Keratinocyte (primary cell): ENCODE measurements around the gene SYS1.

ENCODE experiments used
- EZH2 ChIP-seq: IDR thresholded peaks from one replicate; pipeline ENCODE4 v1.6.1; 2012; ENCODE audit warnings: inconsistent platforms, mild to moderate bottlenecking, low read length, moderate library complexity
- TF ChIP-seq, protein P1 (sequence below), 3 experiments: IDR thresholded peaks in 1 of 3; conservative IDR thresholded peaks in 1 of 3; optimal IDR thresholded peaks in 1 of 3; 2 replicates in 2 of 3; 3 replicates in 1 of 3; pipeline versions ENCODE3 to v1.5.1; 2011; ENCODE audit warnings: low read length in 3 of 3, mild to moderate bottlenecking in 3 of 3, moderate library complexity in 2 of 3, control low read depth in 1 of 3, inconsistent platforms in 1 of 3; ENCODE audit not compliant: insufficient read depth in 2 of 3; ENCODE audit errors: extremely low read depth in 1 of 3

DNA sequence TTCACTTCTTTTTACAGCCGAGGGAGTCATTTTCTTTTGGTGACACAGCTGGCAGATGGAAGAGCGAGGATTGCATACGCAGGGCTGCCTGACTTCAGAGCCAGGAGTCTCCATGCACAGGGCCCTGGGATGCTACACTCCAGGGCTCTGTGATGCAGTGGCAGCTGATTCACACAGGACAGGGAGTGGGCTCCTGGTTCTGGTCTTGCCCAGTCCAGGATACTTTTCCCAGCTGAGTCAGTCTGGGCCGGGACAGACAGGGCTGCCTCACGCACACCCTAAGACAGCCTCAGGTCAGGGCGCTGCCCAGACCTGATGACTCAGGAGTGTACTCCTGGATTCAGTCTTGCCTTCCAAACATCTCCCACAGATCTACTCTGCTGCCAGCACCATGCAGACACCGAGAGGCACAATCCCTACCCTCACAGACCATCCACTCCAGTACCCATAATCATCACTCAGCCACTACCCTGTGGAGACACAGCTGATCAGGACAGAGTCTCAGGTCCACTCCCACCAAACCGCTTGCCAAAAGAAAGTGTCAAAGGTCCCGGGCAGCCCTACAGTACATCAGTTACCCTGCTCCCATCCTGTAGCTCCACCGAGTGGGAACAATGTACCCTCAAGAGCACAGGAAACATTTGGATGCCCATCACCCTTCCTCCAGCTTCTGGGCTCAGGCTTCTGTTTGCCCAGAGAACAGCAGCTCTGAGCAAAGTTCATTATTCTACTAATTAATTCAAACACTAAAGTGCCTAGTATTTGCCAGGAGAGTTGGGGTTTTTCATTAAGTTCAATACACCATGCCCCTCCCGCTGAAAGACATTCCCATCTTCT lies 26.2 kb upstream of the SYS1 start:
- no peak for TF ChIP-seq EZH2
- TF ChIP-seq, protein P1, sequence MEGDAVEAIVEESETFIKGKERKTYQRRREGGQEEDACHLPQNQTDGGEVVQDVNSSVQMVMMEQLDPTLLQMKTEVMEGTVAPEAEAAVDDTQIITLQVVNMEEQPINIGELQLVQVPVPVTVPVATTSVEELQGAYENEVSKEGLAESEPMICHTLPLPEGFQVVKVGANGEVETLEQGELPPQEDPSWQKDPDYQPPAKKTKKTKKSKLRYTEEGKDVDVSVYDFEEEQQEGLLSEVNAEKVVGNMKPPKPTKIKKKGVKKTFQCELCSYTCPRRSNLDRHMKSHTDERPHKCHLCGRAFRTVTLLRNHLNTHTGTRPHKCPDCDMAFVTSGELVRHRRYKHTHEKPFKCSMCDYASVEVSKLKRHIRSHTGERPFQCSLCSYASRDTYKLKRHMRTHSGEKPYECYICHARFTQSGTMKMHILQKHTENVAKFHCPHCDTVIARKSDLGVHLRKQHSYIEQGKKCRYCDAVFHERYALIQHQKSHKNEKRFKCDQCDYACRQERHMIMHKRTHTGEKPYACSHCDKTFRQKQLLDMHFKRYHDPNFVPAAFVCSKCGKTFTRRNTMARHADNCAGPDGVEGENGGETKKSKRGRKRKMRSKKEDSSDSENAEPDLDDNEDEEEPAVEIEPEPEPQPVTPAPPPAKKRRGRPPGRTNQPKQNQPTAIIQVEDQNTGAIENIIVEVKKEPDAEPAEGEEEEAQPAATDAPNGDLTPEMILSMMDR (optimal IDR thresholded peaks at IDR 0.05 in 1 of 3, IDR thresholded peaks at IDR 0.05 in 1 of 3, conservative IDR thresholded peaks at IDR 0.05 in 1 of 3; ENCODE audit: extremely low read depth in 1 of 3, insufficient read depth in 2 of 3, low read length in 3 of 3), result no peak
